ENCODE data around the gene HEXIM2. TPM values are rescaled to one million over a fixed set of nuclear protein-coding genes. Genes with fewer than 3 reads are reported as not detected.

The HEXIM2 gene
- total RNA-seq, 1 donor from 2014 or later: 7.8 TPM

GRCh38 chr17:45171338-45172231, 9.9 kb downstream of the HEXIM2 start:
- Mint-ChIP-seq H3K27ac (peak overlapping the region; percentile 87), H3K9me3 (no peaks in the 10 kb centered on the region), H3K36me3 (ENCODE audit: low read depth) (no peaks in the 10 kb centered on the region), H3K4me1 (ENCODE audit: low read depth) (peaks cover 16% of the 10 kb centered on the region), H3K4me3 (ENCODE audit: low read depth) (peak overlapping the region; percentile 1), H3K27me3 (ENCODE audit: low read depth) (no peaks in the 10 kb centered on the region)
- intact Hi-C loops (cut with micrococcal nuclease): loop anchor here (2.0 kb wide), 1 partner anchor 23 kb away; the partner anchor contains the start of gene HEXIM1
- no peak for DNase-seq (ENCODE audit: low spot score)

GRCh38 chr17:45172232-45172540, 10.5 kb downstream of the HEXIM2 start:
- no peaks in the 10 kb centered on the region for H3K27me3 Mint-ChIP-seq (ENCODE audit: low read depth)
- H3K9me3 Mint-ChIP-seq: no peaks in the 10 kb centered on the region
- no peak for DNase-seq (ENCODE audit: low spot score)
- no peaks in the 10 kb centered on the region for H3K36me3 Mint-ChIP-seq (ENCODE audit: low read depth)
- intact Hi-C loops (cut with micrococcal nuclease): loop anchor here (2.0 kb wide), 1 partner anchor 23 kb away; the partner anchor contains the start of gene HEXIM1
- H3K27ac Mint-ChIP-seq: peak overlapping the region; percentile 87
- peaks cover 16% of the 10 kb centered on the region for H3K4me1 Mint-ChIP-seq (ENCODE audit: low read depth)
- H3K4me3 Mint-ChIP-seq (ENCODE audit: low read depth): no peak overlapping the region

- Mint-ChIP-seq H3K36me3 (ENCODE audit: low read depth) (no peaks in the 10 kb centered on the region), H3K27me3 (ENCODE audit: low read depth) (no peaks in the 10 kb centered on the region), H3K27ac (peak overlapping the region; percentile 87), H3K9me3 (no peaks in the 10 kb centered on the region), H3K4me1 (ENCODE audit: low read depth) (peaks cover 16% of the 10 kb centered on the region), H3K4me3 (ENCODE audit: low read depth) (peak overlapping the region; percentile 72)
- peak; percentile 32 for DNase-seq (ENCODE audit: low spot score)
- intact Hi-C loops (cut with micrococcal nuclease): loop anchor here (2.0 kb wide), 1 partner anchor 24 kb away; the partner anchor contains the start of gene HEXIM1
These were observed 11.0 kb downstream of the HEXIM2 start for GRCh38 chr17:45172541-45173286.

GRCh38 chr17:45175759-45176115, 14.1 kb downstream of the HEXIM2 start:
- H3K36me3 Mint-ChIP-seq (ENCODE audit: low read depth): no peaks in the 10 kb centered on the region
- H3K9me3 Mint-ChIP-seq: no peaks in the 10 kb centered on the region
- DNase-seq (ENCODE audit: low spot score): no peak
- H3K27me3 Mint-ChIP-seq (ENCODE audit: low read depth): no peaks in the 10 kb centered on the region
- H3K4me1 Mint-ChIP-seq (ENCODE audit: low read depth): peaks cover 15% of the 10 kb centered on the region
- intact Hi-C loops (cut with micrococcal nuclease): no loop called here
- H3K4me3 Mint-ChIP-seq (ENCODE audit: low read depth): no peak overlapping the region
- H3K27ac Mint-ChIP-seq: no peak overlapping the region

GRCh38 chr17:45177563-45177962, 15.9 kb downstream of the HEXIM2 start:
- peaks cover 5% of the 10 kb centered on the region for H3K4me1 Mint-ChIP-seq (ENCODE audit: low read depth)
- H3K9me3 Mint-ChIP-seq: no peaks in the 10 kb centered on the region
- no peaks in the 10 kb centered on the region for H3K36me3 Mint-ChIP-seq (ENCODE audit: low read depth)
- no peaks in the 10 kb centered on the region for H3K27me3 Mint-ChIP-seq (ENCODE audit: low read depth)
- intact Hi-C loops (cut with micrococcal nuclease): no loop called here
- DNase-seq (ENCODE audit: low spot score): no peak
- no peak overlapping the region for H3K27ac Mint-ChIP-seq
- H3K4me3 Mint-ChIP-seq (ENCODE audit: low read depth): no peak overlapping the region

- no peak for DNase-seq (ENCODE audit: low spot score)
- Mint-ChIP-seq H3K9me3 (no peaks in the 10 kb centered on the region), H3K4me3 (ENCODE audit: low read depth) (no peak overlapping the region), H3K36me3 (ENCODE audit: low read depth) (no peaks in the 10 kb centered on the region), H3K27me3 (ENCODE audit: low read depth) (peaks cover 2% of the 10 kb centered on the region), H3K27ac (no peak overlapping the region), H3K4me1 (ENCODE audit: low read depth) (no peaks in the 10 kb centered on the region)
- intact Hi-C loops (cut with micrococcal nuclease): no loop called here
These were observed 22.5 kb downstream of the HEXIM2 start for GRCh38 chr17:45184144-45184543.

GRCh38 chr17:45186801-45187354, 25.2 kb downstream of the HEXIM2 start:
- Mint-ChIP-seq H3K36me3 (ENCODE audit: low read depth) (no peaks in the 10 kb centered on the region), H3K27me3 (ENCODE audit: low read depth) (peaks cover 2% of the 10 kb centered on the region), H3K4me3 (ENCODE audit: low read depth) (no peak overlapping the region), H3K9me3 (no peaks in the 10 kb centered on the region), H3K27ac (no peak overlapping the region), H3K4me1 (ENCODE audit: low read depth) (no peaks in the 10 kb centered on the region)
- intact Hi-C loops (cut with micrococcal nuclease): no loop called here
- DNase-seq (ENCODE audit: low spot score): no peak

- DNase-seq (ENCODE audit: low spot score): no peak
- Mint-ChIP-seq H3K27ac (no peak overlapping the region), H3K4me1 (ENCODE audit: low read depth) (no peaks in the 10 kb centered on the region), H3K27me3 (ENCODE audit: low read depth) (peaks cover 2% of the 10 kb centered on the region), H3K4me3 (ENCODE audit: low read depth) (no peak overlapping the region), H3K36me3 (ENCODE audit: low read depth) (no peaks in the 10 kb centered on the region), H3K9me3 (no peaks in the 10 kb centered on the region)
- intact Hi-C loops (cut with micrococcal nuclease): no loop called here
These were observed 27.3 kb downstream of the HEXIM2 start for GRCh38 chr17:45189009-45189408.

- Mint-ChIP-seq H3K36me3 (ENCODE audit: low read depth) (no peaks in the 10 kb centered on the region), H3K27me3 (ENCODE audit: low read depth) (peaks cover 2% of the 10 kb centered on the region), H3K27ac (no peak overlapping the region), H3K4me3 (ENCODE audit: low read depth) (no peak overlapping the region), H3K9me3 (no peaks in the 10 kb centered on the region), H3K4me1 (ENCODE audit: low read depth) (no peaks in the 10 kb centered on the region)
- intact Hi-C loops (cut with micrococcal nuclease): loop anchor here (10.0 kb wide), 1 partner anchor 276 kb away; the partner anchor contains the start of gene GFAP
- DNase-seq (ENCODE audit: low spot score): no peak
These were observed 29.0 kb downstream of the HEXIM2 start for GRCh38 chr17:45190503-45191255.

- Mint-ChIP-seq H3K4me1 (ENCODE audit: low read depth) (peaks cover 4% of the 10 kb centered on the region), H3K27me3 (ENCODE audit: low read depth) (no peaks in the 10 kb centered on the region), H3K27ac (no peak overlapping the region), H3K4me3 (ENCODE audit: low read depth) (no peak overlapping the region), H3K9me3 (no peaks in the 10 kb centered on the region), H3K36me3 (ENCODE audit: low read depth) (no peaks in the 10 kb centered on the region)
- intact Hi-C loops (cut with micrococcal nuclease): loop anchor here (10.0 kb wide), 1 partner anchor 281 kb away; the partner anchor contains the start of gene GFAP
- DNase-seq (ENCODE audit: low spot score): no peak
These were observed 33.7 kb downstream of the HEXIM2 start for GRCh38 chr17:45195424-45195823.

- Mint-ChIP-seq H3K4me1 (ENCODE audit: low read depth) (peaks cover 4% of the 10 kb centered on the region), H3K27ac (no peak overlapping the region), H3K4me3 (ENCODE audit: low read depth) (no peak overlapping the region), H3K9me3 (no peaks in the 10 kb centered on the region), H3K36me3 (ENCODE audit: low read depth) (no peaks in the 10 kb centered on the region), H3K27me3 (ENCODE audit: low read depth) (no peaks in the 10 kb centered on the region)
- intact Hi-C loops (cut with micrococcal nuclease): loop anchor here (1.0 to 10.0 kb wide), 2 partner anchors 62 to 282 kb away; partner anchors contain the start of genes ACBD4 and GFAP
- DNase-seq (ENCODE audit: low spot score): no peak
These were observed 35.4 kb downstream of the HEXIM2 start for GRCh38 chr17:45197108-45197507.

Measured in activated T-helper 2 cell treated with anti-CD3 and anti-CD28 coated beads, Interferon-gamma antibody, Interleukin-2, Interleukin-4, amounts not matched to agents 10 μg/mL and 5 μg/mL and 100 μg/mL, durations not matched to agents 14 hours and 24 hours and 36 hours (primary cell).